Hematopoietic multipotent progenitor cell treated with erythropoietin and hydrocortisone succinate and interleukin-3 and kit ligand, for 17 days (in vitro differentiated cells): ENCODE measurements around the gene SLC51B.
"Not testable (repeated sequence)": the region's sequence is repeated elsewhere in the genome, so short reads cannot be mapped to it uniquely, and the experiment has no call there.

Experiments used
- DNase-seq: peaks from one replicate; pipeline ENCODE4 v3.0.0-alpha.2; 2015; ENCODE audit warnings: low spot score

The SLC51B gene

DNA sequence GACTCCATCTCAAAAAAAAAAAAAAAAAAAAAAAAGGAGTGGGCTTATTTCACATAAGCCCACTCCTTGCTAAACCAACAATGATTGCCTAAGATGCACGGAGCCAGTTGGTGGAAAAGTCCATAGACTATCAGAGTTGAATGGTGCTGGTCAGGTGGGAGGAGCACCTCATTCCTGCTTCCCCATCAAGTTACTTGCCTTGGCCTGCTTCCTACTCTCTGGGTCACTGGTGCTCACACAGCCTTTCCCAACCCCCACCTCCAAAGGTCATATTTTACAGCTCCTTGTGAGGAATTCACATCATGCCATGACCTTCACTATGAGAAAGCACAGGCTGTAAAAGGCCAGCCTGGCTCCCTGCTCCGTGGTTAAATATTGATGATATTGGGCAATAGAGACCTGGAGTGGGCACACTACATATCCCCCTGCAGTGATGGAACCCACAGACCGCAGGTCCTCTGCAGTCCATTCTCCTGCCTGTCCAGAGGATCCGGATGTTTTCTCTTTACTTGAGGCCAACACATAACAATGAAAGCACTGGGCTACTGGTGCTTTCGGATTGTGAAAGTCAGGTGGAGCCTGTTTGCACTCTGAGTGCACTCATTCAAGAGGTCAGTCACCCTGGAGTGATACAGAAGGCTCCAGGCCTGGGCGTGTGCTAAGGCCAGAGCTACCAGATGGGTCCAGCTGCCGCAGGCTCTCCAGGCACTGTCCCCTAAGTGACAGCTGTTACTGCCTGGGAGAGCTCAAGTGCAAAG lies at the start of gene SLC51B:
SLC51B (plus strand) TSS at position 664 of the 758 bp plus-strand sequence. CDS start 4,618 bp downstream, outside the sequence.
- no peak for DNase-seq

DNA sequence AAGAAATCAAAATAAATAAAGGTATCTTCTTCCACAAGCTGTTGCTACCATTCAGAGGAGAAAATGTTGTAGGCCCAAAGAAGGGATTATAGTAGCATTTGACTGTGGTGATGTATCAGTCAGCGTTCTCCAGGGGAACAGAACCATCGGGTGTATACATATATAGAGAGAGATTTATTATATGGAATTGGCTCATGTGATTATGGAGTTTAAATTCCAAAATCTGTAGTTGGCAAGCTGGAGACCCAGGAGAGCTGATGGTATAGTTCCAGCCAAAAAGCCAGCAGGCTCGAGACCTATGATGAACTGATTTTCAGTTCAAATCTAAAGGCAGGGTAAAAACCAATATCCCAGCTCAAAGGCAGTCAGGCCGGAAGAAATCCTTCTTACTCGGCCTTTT lies 48.1 kb upstream of the SLC51B start:
- DNase-seq = no peak

DNA sequence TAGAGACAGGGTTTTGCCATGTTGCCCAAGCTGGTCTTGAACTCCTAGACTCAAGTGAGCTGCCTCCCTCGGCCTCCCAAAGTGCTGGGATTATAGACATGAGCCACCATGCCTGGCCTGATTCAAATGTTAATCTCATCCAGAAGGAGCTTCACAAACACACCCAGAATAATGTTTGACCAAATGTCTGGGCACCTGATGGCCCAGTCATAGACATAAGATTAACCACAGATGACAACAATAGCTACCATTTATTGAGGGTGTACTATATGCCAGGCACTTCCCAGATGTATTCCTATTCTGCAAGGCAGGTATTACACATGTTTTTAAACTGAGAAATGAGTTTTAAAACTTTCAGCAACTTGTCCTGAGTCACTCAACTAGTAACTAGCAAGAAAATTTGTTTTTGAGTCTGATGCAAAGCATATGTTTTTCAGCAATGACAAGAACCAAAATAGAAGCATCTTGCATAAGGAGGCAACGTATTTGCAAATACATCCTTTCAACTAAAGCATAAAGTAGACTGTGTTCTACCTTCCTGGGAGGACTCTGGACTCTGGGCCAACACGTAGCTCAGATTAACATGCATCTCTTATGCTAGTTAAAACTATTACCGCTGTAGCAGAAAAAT lies 47.3 kb upstream of the SLC51B start:
- DNase-seq = no peak

DNA sequence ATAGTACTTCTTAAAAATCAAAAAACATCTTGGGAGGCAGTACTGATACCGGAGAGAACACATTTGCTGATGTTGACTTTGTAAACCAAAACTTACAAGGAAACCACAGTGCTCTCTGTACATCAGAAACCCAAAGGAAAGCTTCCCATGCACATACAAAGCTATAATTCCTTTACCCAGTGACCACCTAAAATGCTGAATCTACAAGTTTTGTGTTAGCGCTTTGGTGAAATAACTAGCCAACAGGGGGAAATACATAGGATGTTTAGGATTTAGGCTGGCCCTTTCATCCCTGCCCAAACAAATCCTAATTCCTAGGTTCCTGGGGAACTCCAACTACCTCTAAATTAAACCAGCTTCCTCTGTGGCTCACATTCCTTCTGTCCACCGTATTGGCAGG lies 40.2 kb upstream of the SLC51B start:
- no peak for DNase-seq

DNA sequence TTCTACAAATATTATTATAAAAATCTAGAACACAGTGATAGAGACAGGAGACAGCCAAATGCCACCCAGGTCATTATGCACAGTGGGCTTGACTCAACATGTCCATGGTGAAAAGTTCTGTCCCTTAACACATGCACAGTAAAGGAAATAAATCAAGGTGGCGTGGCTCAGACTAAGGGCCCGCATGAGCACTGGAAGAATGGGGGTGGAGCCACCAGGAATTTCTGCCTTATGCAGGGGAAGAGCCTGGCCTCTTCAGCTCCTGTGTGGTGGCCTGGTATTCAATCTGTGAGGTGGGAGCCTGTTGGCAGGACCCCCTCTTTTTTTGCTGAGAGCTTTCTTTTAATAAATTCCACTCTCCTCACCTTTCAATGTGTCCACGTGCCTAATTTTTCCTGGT lies 38.3 kb upstream of the SLC51B start:
- no peak for DNase-seq

DNA sequence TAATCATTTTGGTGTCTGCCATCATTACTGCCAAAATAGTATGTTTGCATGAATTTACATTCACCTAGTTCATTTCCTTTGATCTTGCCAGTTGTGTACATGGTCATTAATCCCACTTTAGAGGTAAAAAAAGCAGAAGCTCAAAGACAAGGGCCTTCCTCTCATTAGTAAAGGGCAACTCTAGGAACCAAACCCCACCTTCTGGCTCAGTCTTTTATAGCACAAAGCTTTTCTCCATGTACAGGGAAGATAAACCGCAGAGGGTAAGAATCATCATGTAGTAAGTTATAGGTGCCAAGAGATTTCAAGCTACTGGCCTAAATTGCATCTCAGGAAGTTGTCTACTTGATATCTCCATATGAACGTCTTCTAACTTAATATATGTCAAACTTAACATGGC lies 36.2 kb upstream of the SLC51B start:
- DNase-seq = no peak

DNA sequence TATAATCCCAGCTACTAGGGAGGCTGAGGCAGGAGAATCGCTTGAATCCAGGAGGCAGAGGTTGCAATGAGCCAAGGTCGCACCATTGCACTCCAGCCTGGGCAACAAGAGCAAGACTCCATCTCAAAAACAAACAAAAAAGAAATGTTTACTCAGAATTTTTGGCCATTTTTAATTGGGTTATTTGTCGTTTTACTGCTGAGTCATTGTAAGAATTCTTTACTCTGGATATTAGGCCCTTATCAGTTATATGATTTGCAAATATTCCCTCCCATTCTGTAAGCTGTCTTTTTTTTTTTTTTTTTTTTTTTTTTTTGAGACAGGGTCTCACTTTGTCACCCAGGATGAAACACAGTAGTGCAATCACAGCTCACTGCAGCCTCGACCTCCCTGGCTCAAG lies 34.0 kb upstream of the SLC51B start:
- DNase-seq = not testable (repeated sequence)

DNA sequence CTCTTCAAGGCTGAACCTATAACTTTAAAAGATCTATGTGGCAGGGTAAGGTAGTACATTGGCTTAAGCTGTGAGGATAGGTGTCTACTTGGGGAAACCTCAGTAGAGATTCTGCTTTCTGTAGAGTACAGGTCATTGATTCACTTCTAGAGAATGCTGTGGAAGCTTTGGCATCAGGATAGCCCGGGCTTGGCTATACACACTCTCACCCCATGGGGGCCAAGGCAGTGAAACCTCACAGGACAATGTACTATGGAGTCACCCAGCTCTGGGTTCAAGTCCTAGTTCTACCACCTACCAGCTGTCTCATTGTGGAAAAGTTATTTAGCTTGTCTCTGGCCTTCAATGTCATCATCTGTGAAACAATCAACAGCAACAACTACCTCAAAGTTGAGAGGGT lies 24.8 kb upstream of the SLC51B start:
- DNase-seq = no peak

DNA sequence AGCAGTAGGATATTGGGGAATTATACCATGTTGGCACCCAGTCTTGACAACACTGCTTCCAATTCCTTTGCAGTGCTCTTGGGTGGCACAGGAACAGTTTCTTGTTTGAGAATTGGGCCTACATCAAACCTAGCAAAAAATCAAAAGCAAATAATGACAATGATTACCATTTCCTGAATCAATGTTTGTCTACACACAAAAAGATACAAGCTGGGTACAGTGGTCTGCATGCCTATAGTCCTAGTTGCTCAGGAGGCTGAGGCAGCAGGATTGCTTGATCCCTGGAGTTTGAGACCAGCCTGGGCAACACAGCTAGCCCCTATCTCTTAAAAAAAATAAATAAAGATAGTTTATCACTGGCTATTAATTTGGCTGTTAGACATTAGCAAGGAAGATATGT lies 23.7 kb upstream of the SLC51B start:
- DNase-seq = no peak

DNA sequence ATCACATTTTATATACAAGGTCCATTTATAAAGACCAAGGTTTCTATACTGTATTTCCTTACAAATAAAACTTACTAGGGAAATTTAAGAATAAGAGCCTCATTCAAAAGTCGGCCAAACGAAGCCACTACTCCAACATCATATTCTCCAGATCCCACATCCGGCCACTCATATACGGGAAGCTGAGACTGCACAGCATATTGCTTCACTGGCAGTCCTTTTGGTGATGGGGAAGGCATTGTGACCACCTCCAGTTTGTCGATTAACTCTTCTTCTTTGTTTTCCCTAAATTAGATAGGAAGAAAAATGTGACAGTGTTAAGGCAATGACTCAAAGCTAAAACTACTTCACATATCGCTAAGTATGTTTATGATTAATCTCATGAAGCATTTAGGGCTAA lies 18.4 kb upstream of the SLC51B start:
- no peak for DNase-seq

DNA sequence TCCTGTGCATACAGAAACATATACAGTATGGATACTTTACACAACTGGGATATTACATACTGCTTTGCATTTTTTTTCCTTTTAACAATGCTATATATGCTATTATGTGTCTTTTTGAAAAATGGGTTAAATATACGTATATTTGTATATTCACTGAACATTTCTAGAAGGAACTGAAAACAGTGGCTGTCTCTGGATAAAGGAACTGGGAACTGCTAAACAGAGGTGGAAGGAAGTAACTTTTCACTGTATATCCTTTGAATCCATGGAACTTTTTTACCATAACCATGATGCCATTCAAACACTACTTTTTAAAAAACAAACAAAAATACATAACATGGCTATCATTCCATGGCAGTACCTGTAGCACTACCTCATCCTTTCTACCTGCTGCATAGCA lies 17.6 kb upstream of the SLC51B start:
- no peak for DNase-seq

DNA sequence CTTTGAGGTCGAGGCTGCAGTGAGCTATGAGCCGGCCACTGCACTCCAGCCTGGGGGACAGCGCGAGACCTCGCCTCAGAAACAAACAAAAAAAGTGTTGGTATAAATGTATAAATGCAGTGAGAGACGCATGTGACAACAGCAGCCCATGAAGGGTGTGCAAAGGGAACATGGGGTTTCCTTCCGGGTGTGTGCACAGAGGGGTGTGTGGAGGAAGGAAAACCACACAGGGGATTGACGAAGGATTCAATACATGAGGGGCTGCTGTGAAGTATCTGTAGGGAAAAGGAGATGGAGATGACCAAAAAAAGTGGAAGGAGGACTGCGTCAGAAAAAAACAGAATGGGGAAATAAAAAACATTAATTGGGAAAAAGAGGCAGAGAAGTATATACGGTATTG lies 16.8 kb upstream of the SLC51B start:
- no peak for DNase-seq

DNA sequence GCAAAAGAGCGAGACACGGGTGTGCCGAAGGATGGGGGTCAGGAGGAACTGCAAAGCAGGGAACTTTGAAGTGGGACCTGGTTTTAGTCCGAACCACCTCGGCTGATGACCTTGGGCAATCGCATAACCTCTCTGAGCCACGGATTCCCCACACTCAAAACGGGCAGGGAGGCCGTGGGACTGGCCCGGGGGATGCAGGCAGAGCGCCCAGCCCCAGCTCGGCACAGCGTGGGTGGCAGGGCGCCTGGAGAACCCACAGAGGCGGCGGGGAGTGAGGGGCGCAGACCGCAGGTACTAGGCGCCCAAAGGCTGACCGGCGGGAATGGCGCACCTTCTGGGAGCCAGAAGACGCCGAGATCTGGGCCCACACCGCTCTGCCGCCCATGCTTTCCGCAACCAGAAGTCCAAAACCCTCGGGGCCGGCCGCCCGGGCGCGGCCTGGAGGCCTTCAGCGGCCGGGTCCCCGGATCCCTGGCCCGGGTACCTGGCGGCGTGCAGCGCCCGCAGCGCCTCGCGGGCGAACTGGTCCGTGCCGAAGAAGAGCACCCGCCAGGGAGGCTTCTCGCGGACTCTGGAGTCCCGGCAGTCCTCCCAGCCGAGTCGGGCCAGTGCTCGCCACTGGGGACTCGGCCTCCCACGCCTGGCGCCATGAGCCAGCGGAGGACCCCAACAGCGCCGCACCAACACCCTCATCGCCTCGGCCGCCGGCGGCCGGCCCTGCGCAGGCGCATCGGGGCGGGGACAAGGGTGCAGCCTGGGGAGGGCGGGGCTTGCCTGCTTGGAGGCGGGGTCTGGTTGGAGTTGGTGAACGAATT lies 16.1 kb upstream of the SLC51B start, which contains the start of gene MTFMT:
MTFMT (minus strand) TSS at position 719 of the 815 bp plus-strand sequence; CDS start at position 693, 26 bp downstream.
- DNase-seq = peak; percentile 85

DNA sequence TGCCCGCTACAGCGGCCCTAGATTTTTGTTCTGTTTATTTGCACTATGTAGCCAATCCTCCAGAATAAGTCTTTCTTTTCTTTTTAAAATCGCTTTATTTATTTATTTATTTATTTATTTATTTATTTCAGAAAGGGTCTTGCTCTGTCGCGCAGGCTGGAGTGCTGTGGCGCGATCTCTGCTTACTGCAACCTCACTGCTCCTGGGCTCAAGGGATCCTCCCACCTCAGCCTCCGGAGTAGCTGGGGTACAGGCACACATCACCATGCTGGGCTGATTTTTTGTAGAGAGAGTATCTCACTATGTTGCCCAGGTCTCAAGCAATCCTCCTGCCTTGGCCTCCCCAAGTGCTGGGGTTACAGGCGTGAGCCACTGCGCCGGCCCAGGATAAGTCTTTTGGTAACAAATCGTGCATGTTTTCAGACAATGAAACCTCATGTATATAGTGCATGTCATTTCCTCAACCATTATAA lies 15.4 kb upstream of the SLC51B start:
- DNase-seq = no peak

DNA sequence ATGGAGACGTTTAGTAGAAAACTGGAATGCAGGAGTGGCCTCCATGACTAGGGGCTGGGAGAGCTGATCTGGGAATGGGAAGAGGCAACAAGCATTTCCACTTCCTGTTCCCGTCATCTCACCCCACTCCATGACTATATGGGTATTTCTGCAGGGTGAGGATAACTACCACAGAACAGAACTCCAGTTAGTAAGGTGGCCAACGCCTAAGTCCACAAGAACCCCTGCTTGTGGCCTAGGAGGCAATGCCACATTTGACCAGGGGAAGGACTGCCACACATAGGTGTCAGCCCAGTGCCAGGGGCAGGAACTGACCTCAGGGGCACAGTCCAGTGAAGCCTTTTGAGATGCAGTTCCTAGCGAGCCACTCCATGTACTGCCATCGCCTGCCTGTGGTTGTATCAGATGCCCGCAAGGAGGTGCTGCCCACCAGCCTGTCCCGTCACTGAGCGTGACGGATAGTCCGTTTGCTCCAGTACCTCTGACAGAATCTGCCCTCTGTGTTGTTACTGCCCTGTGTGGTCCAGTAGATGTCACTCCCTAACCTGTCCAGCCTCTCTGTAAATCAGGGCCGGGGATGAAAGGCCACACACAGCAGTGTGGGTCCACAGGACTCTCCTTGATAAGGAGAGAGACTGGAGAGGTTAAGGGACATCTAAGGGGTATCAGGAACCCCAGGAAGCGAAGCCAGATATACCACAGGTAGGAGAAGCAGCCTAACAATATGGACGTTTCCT lies 12.2 kb upstream of the SLC51B start:
- DNase-seq = peak; percentile 38

DNA sequence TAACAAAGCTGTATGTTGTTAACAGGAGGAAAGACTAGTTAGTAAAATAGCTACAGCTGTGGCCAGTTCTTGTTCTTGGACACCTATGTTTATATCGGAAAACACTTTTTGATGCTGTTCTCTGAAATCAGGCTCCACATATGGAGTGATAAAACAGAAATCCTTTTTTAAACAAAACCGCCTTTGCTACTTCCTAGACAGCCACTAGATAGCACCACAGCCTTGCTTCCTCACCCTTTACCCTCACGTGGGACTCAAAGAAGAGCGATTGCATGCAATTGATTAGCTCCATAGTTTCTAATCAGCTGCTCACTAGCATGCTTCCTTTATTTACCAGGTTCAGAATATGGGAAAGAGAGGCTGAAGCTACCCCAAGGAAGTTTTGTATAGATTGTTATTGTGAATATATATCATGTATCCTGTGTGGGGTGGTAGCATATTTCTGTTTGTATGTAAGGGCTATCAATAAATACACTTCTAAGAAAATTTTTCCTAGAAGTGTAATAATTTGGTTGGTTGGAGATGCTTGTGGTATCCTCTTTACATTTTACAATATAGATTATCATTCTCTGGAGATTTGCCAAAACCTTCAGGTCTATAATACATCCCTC lies 11.4 kb upstream of the SLC51B start:
- DNase-seq = no peak

DNA sequence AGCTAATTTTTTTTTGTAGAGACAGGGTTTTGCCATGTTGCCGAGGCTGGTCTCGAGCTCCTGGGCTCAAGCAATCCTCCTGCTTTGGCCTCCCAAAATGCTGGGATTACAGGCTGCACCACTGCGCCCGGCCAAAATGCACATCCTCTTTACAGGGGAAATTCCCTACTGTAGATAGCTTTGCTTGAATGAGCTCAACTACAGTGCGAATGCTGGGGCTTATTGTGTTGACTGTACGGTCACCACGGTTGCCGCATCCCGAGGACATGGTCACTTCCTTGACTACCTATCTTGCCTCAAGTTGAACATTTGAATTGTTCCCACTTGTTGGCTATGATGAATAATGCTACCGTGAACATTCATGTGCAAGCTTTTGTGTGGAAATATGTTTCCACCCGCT lies 10.5 kb upstream of the SLC51B start:
- DNase-seq = no peak

DNA sequence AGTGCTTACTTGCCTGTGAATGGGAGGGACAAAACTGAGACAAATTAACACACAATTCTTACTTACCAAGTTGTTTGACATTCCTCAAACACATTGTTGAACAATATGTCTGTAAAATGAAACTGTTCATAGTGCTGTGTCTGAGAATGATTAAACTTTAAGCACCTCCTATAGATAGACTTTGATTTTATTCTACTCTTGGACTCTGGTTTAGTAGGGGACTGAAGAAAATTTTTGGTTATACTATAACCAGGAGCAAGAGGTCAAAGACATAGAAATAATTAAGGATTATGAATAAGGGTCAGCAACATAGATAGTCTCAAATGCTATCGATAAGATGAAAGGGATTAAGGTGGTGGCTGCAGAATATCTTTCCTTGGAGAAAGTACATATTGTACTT lies 7.9 kb upstream of the SLC51B start:
- DNase-seq = no peak

DNA sequence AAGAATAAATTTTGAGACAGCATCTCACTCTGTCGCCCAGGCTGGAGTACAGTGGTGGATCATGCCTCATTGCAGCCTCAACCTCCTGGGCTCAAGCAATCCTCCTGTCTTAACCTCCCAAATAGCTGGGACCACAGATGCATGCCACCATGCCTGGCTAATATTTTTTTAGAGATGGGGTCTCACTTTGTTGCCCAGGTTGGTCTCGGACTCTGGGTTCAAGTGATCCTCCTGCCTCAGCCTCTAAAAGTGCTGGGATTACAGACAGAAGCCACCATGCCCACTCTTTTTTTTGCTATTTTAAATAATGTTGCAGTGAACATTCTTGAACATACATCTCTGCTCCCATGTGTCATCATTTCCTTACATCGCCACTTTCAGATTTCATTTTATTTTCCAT lies 6.8 kb upstream of the SLC51B start:
- DNase-seq = no peak

DNA sequence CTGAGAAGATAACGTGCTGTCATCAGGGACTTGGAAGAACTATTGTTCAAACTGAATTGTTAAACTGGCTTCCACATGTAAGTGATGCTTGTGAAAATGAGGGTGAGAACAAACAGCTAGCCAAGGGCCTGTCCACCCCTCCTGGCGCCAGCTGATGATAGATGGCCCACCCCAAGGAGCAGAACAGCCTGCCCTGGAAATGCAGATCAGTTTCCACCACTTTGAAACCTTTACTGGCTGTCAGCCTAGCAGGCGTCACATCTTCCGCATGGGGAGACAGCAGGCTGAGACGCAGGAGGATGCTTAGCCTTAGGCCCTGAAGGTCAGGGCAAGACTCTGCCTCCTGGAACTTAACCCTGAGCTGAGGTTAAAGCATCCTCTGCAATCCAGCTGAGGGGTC lies 6.4 kb upstream of the SLC51B start:
- DNase-seq = no peak

DNA sequence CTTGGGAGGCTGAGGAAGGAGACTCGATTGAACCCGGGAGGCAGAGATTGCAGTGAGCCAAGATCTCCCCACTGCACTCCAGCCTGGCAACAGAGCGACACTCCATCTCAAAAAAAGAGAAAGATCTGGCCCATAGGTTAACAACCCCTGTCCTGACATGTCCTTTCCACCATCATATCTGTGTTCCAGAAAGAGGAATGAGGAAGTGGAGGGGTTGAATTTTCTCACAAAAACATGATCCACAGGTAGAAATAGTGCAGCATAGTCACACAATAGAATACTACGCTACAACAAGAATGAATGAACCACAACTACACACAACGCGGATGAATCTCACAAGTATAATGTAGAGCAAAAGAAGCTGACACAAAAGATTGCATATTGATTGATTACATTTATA lies 4.7 kb upstream of the SLC51B start:
- no peak for DNase-seq

DNA sequence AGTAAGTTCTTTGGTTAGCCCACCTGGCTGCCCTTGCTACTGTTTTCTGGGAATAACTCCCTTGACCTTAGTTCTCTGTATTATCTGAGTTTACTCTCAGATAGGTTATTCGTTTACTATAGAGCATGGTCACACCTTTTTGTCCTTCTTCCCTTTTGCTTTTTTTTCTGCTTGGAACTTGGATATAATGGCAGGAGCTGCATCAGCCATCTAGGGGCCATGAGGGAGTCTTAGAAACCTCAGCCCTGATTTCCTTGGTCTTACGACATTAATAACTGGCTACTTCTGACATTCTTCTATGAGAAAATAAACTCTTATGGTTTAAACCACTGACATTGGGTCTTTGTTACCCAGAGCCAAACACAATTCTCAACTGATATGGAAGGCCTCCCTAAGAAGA lies 3.4 kb upstream of the SLC51B start:
- no peak for DNase-seq
